ENCODE data around the gene GPR17.
A peak's percentile ranks its signal among the peaks of the same experiment; 100 is the strongest.

The GPR17 gene

DNA sequence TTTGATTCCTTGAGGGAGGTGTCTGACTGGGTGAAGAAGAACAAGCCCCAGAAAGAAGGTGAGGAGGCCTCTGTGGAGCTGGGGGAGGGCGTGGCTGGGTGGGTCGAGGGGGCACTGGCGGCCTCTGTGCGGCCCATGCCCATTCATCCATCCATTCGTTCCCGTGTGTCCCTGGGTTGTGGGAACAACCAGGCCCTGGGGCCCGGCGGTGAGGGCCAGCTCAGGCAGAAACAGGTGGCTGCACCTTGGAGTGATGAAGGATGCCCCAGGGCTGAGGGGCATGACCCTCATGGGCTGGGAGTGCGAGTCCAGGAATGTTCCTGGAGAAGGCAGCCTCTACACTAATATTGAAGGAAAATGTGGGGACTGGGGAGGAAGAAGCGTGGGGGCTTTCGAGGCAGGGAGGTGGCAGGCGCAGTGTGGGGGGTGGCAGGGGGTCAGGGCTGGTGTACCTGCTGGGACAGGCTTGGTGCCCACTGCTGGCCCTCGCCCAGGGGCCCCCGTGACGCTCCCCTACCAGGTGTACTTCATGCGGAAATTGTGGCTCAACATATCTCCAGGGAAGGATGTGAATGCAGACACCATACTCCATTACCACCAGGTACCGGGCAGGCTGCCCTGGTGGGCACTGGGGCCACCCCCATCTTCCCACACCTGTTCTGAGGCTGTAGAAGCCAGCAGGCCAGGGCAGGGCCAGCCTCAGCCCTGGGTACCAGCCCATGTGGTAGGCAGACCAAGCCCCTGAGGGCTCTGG, 11.2 kb upstream of the GPR17 start:
- Mint-ChIP-seq H3K36me3 (ENCODE audit: insufficient read depth) (peaks cover 1% of the 10 kb centered on the region), H3K4me1 (peaks cover 5% of the 10 kb centered on the region), H3K4me3 (no peak overlapping the region), H3K27ac (ENCODE audit: low read depth) (no peak overlapping the region), H3K9me3 (no peaks in the 10 kb centered on the region), H3K27me3 (no peaks in the 10 kb centered on the region)
- ATAC-seq (replicated peaks; ENCODE audit: extremely low read depth, poor library complexity, severe bottlenecking), result no peak
- DNase-seq (ENCODE audit: low spot score in 2 of 2), result no peak

DNA sequence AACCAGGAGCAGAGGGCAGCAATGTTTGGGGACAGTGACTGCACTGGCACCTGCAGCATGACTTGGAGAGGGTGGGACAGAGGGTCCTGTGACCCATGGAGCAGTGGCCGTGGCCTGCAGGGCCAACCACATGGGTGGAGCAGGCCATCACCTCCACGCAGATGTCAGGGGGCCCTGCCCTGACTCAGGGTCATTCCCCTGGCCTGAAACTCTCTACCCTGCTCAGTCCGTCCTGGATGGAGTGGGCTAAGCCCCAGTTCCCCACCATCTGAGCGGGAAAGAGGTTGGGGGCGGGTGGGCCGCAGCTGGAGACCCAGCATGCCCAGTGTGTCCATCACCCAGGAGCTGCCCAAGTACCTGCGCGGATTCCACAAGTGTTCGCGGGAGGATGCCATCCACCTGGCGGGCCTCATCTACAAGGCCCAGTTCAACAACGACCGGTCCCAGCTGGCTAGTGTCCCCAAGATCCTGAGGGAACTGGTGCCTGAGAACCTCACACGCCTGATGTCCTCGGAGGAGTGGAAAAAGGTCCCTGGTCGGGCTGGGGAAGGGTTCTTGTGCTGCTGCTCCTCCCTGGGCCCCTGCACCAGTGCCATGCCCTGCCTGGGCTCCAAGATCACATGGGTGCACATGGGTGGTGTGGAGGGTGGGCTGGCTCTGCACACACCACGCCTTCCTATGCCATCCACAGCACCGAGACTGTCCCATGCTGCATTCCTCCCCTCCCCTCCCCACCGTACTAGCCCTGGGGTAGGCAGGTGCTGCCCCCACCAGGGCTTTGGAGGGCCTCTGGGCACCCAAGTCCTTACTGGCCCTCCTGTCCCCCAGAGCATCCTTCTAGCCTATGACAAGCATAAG, 10.3 kb upstream of the GPR17 start:
- Mint-ChIP-seq H3K4me3 (no peak overlapping the region), H3K27me3 (no peaks in the 10 kb centered on the region), H3K4me1 (peaks cover 5% of the 10 kb centered on the region), H3K36me3 (ENCODE audit: insufficient read depth) (peaks cover 1% of the 10 kb centered on the region), H3K9me3 (no peaks in the 10 kb centered on the region), H3K27ac (ENCODE audit: low read depth) (no peak overlapping the region)
- ATAC-seq (replicated peaks; ENCODE audit: extremely low read depth, poor library complexity, severe bottlenecking), result no peak
- DNase-seq (ENCODE audit: low spot score in 2 of 2), result no peak

DNA sequence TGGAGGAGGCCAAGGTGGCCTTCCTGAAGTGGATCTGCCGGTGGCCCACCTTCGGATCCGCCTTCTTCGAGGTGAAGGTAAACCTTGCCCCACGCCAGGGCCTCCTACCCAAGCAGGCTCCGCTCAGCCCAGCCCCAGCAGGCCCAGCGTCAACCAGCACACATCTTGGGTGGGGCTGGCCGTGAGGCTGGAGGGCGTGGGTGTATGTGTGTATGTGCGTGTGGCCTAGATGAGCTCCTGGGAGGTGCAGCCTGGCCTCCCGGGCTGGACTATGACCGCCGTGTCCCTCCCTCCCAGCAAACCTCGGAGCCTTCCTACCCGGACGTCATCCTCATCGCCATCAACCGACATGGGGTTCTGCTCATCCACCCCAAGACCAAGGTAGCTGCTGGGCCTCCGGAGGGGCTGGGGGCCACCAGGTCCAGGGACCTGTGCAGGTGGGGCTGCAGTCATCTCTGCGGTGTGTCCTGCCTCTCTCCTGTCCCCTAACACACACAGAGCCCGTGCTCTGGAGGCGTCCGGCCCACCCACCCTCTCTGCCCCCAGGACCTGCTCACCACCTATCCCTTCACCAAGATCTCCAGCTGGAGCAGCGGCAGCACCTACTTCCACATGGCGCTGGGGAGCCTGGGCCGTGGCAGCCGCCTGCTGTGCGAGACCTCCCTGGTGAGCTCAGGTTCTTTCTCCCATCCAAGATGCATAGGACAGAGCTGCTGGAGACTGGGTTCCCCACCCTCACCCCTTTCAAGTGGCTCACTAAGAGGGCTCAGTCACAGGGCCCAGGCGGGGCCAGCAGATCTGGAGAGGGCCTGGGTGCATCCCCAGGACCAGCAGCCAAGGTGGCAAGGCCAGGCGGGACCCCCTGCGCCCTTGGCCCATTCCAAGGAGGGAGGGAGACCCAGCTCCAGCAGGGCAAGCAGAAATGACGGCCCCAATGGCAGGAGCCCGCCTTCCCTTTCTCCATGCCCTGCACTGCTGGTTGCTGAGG, 9.4 kb upstream of the GPR17 start:
- Mint-ChIP-seq H3K27me3 (no peaks in the 10 kb centered on the region), H3K36me3 (ENCODE audit: insufficient read depth) (peaks cover 1% of the 10 kb centered on the region), H3K27ac (ENCODE audit: low read depth) (no peak overlapping the region), H3K4me3 (no peak overlapping the region), H3K4me1 (peaks cover 5% of the 10 kb centered on the region), H3K9me3 (no peaks in the 10 kb centered on the region)
- DNase-seq (ENCODE audit: low spot score in 2 of 2), result no peak
- ATAC-seq (replicated peaks; ENCODE audit: extremely low read depth, poor library complexity, severe bottlenecking), result no peak

DNA sequence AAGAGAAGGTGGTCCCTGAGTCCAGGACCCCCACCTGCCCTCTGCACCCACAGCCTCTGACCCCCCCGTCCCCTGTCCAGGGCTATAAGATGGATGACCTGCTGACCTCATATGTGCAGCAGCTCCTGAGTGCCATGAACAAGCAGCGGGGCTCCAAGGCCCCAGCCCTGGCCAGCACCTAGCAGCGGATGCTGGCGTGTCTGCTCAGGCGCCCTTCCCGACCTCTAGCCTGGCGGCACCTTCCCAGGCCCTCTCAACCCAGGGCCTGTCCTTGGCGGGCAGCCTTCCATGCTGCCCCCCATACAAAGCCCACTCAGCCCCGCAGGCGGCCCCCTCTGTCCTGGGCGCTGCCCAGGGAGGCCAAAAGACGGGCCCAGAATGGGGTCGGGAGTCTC, 8.7 kb upstream of the GPR17 start:
- DNase-seq (ENCODE audit: low spot score in 2 of 2) (no peak), ATAC-seq (replicated peaks; ENCODE audit: extremely low read depth, poor library complexity, severe bottlenecking) (no peak)
- Mint-ChIP-seq H3K4me3 (no peak overlapping the region), H3K4me1 (peaks cover 5% of the 10 kb centered on the region), H3K36me3 (ENCODE audit: insufficient read depth) (peaks cover 1% of the 10 kb centered on the region), H3K27ac (ENCODE audit: low read depth) (no peak overlapping the region), H3K27me3 (no peaks in the 10 kb centered on the region), H3K9me3 (no peaks in the 10 kb centered on the region)

DNA sequence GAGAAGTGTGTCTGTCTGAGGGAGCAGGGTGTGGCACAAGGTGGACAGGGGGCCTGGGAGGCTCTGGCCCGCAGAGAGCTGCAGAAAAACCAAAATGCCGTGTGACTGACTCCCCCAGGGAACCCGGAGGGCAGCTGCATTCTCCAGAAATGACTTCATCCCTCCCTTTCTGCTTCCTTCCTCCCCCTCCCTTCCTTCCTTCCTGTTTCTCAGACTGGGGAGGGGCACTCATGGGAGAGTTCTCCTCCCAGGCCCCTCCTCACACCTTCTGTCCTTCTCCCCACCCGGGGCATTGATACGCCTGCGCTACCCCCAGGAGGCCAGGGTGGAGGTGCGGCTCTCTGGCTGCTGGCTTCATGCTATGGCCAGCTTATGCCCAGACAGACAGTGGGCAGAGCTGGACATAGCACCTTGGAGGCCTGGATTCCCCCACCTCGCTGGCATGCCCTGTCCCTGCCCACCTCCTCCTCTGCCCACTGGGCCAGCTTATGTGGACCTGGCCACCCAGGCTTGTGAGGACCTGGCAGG, 8.2 kb upstream of the GPR17 start:
- ATAC-seq (replicated peaks; ENCODE audit: extremely low read depth, poor library complexity, severe bottlenecking) (no peak), DNase-seq (ENCODE audit: low spot score in 2 of 2) (no peak)
- Mint-ChIP-seq H3K27ac (ENCODE audit: low read depth) (peak overlapping the region; percentile 53), H3K9me3 (no peaks in the 10 kb centered on the region), H3K4me3 (no peak overlapping the region), H3K27me3 (no peaks in the 10 kb centered on the region), H3K4me1 (peaks cover 5% of the 10 kb centered on the region), H3K36me3 (ENCODE audit: insufficient read depth) (peaks cover 1% of the 10 kb centered on the region)

DNA sequence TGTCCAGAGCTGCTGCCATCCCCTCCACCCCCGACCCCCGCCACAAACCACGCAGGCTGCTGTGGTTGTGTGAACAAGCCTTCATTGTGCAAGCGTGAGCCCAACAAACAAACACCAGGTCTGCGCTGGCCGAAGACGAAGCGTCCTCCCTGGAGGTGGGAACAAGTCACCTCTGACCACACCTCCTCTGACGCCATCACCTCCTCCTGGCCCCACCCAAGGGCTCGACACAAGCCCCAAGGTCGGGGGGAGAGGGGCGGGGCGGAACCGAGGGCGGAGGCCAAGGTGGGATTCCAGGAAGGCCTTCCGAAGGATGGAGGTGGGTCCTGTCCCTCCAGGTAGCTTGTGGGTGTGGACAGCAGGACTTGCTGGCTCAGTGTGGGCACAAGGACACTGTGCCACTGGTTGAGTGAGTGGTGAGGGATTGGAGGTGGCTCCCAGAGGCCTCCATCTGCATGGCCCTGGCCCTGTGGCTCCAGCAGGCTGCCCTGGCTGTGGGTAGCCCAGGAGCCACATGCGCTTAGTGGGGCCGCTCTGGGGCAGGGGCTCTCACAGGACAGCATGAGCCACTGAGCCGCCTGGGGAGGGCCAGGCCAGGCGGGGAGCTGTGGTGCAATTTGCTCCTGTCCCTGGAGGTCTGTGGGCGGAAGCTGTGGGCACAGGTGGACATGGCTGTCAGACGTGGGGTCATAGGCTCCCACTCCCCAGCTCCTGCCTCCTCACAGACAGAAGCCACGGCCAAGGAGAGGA, 7.4 kb upstream of the GPR17 start:
- Mint-ChIP-seq H3K27me3 (no peaks in the 10 kb centered on the region), H3K4me1 (peaks cover 5% of the 10 kb centered on the region), H3K4me3 (peak overlapping the region; percentile 2), H3K9me3 (no peaks in the 10 kb centered on the region), H3K36me3 (ENCODE audit: insufficient read depth) (peaks cover 1% of the 10 kb centered on the region), H3K27ac (ENCODE audit: low read depth) (no peak overlapping the region)
- ATAC-seq (replicated peaks; ENCODE audit: extremely low read depth, poor library complexity, severe bottlenecking) (no peak), DNase-seq (ENCODE audit: low spot score in 2 of 2) (no peak)

DNA sequence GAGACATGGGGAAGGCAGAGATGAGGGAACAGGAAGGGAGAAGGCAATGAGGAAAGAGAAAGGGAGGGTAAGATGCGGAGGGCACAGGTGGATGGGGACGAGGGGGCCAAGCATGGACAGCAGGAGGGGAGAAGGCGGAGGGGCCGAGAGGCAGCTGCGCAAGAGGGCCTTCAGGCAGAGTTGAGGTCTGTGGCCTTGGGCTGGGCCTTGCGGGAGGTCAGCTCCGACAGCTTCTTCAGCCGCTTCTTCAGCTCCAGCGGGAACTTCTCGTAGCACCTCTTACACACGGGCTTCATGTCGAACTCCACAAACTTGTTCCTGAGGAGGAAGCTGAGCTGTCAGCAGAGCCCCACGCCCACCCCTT, 6.9 kb upstream of the GPR17 start:
- no peak for ATAC-seq (replicated peaks; ENCODE audit: extremely low read depth, poor library complexity, severe bottlenecking)
- DNase-seq (ENCODE audit: low spot score in 2 of 2), result no peak
- no peaks in the 10 kb centered on the region for H3K27me3 Mint-ChIP-seq
- H3K27ac Mint-ChIP-seq (ENCODE audit: low read depth), result no peak overlapping the region
- H3K36me3 Mint-ChIP-seq (ENCODE audit: insufficient read depth), result peaks cover 1% of the 10 kb centered on the region
- peak overlapping the region; percentile 2 for H3K4me3 Mint-ChIP-seq
- peaks cover 5% of the 10 kb centered on the region for H3K4me1 Mint-ChIP-seq
- no peaks in the 10 kb centered on the region for H3K9me3 Mint-ChIP-seq

DNA sequence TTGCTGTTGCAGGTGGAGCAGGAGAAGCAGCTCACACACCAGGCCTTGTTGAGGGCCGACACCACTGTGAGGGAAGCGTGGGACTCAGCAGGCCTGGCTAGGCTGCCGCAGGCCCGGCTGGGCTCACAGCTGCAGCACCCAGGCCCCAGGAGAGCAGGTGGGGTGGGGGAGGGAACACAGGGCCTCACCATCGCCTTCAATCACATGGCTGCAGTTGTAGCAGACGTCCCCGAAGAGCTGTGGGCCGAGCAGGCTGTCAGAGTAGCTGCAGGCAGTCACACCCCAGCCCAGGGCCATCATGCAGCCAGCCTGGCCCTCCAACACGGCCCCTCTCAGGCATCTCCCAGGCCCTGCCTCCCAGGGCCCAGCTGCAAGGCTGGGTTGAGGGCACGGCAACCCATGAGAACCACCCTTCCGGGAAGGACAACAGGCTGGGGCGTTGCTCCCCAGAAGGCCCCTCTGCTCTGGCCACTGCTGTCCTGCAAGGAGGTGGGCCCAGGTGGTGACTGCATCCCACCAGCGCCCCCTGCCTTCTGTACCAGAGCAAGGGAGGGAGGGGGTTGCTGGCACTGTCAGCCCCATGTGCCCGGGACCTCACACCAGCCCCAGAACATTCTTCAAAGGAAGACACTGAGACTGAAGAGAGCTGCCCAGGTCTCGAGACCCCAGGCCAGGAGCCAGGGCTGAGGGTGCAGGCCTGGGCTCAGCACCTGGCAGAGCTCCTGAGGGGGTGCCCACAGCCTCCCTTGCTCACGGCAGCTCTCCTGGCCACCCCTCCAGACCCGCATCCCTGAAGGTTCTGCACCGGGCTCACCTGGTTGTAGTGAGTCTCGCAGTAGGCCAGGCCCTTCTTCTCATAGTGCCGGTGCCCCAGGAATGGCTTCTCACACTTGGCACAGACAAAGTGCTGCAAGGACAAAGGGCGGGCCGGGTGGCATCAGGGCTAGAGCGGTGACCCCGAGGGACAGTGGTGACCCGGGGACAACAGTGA, 5.6 kb upstream of the GPR17 start:
- peak overlapping the region; percentile 45 for H3K4me3 Mint-ChIP-seq

DNA sequence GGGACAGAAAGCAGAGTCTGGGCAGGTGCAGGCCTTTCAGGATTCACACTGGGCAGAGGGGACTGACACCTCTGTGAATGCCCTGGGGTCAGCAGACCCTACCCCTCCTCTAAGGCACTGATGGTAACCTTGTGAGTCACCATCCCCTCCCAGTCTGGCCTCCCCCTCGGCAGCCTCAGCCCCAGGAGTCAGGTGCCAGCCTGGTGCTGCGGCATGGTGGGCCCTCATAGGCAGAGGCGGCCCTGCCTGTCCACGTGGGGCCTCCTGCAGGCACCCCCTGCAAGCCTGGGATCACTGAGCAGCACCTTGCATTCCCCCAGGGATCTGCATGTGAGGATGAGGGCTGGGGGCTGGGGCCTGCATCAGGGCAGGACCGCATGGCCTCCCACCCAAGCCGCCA, 4.8 kb upstream of the GPR17 start:
- Mint-ChIP-seq H3K9me3 (no peaks in the 10 kb centered on the region), H3K27me3 (no peaks in the 10 kb centered on the region), H3K4me3 (peak overlapping the region; percentile 45), H3K27ac (ENCODE audit: low read depth) (no peak overlapping the region), H3K4me1 (peaks cover 5% of the 10 kb centered on the region), H3K36me3 (ENCODE audit: insufficient read depth) (peaks cover 1% of the 10 kb centered on the region)
- no peak for DNase-seq (ENCODE audit: low spot score in 2 of 2)
- no peak for ATAC-seq (replicated peaks; ENCODE audit: extremely low read depth, poor library complexity, severe bottlenecking)

More for the DNA sequence above, 5.6 kb upstream of the GPR17 start:
- peaks cover 5% of the 10 kb centered on the region for H3K4me1 Mint-ChIP-seq
- H3K9me3 Mint-ChIP-seq, result no peaks in the 10 kb centered on the region
- H3K27ac Mint-ChIP-seq (ENCODE audit: low read depth), result no peak overlapping the region
- peaks cover 1% of the 10 kb centered on the region for H3K36me3 Mint-ChIP-seq (ENCODE audit: insufficient read depth)
- no peak for ATAC-seq (replicated peaks; ENCODE audit: extremely low read depth, poor library complexity, severe bottlenecking)
- H3K27me3 Mint-ChIP-seq, result no peaks in the 10 kb centered on the region
- no peak for DNase-seq (ENCODE audit: low spot score in 2 of 2)

DNA sequence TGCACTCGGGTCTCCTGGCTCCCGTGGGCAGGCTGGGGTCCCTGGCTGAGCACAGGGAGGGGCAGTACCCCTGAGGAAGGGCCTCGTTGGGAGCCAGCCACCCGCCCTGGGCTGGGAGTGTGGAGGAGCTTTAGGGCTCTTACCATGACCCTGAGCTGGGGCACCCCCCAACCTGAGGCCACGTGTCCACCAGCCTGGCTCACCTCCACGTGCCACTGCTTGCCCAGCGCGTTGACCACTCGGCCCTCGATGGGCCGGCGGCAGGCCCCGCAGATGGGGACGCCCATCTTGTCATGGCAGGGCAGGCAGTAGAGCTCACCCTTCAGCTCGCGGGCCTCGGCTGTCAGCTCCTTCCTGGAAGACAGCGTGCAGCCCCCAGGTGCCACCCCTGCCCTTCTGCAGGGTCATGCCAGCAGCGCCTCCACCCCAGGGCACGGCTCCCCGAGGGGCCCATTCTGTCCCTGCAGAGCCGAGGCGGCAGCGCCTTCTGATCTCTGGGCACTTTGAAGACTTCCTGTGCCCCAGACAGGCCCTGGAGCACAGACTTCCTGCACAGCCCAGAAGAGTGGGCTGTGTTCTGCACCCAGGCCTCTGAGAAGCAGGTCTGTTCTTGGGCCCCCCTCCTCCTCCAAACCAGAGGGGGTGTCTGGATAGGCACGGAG, 4.0 kb upstream of the GPR17 start:
- H3K4me3 Mint-ChIP-seq, result peak overlapping the region; percentile 29
- H3K9me3 Mint-ChIP-seq, result no peaks in the 10 kb centered on the region
- H3K4me1 Mint-ChIP-seq, result peaks cover 5% of the 10 kb centered on the region
- H3K36me3 Mint-ChIP-seq (ENCODE audit: insufficient read depth), result peaks cover 1% of the 10 kb centered on the region
- no peak overlapping the region for H3K27ac Mint-ChIP-seq (ENCODE audit: low read depth)
- ATAC-seq (replicated peaks; ENCODE audit: extremely low read depth, poor library complexity, severe bottlenecking) (peak; percentile 75), DNase-seq (ENCODE audit: low spot score in 2 of 2) (no peak)
- H3K27me3 Mint-ChIP-seq, result no peaks in the 10 kb centered on the region
